HepG2 (cell line): Measurements from ENCODE around the gene CD163L1. TPM values are rescaled to one million over a fixed set of nuclear protein-coding genes. Genes with fewer than 3 reads are reported as not detected.
A peak's percentile ranks its signal among the peaks of the same experiment; 100 is the strongest.

Experiments used
- ATF6 ChIP-seq: sonication (generic); formaldehyde crosslinking; conservative IDR thresholded peaks from 2 replicates; pipeline ENCODE4 v1.4.0; 2020; ENCODE audit warnings: missing genetic modification reagents
- DBP ChIP-seq: sonication (generic); formaldehyde crosslinking; IDR thresholded peaks from 2 replicates; pipeline ENCODE4 v1.4.0; 2020; ENCODE audit warnings: missing genetic modification reagents; ENCODE audit errors: not compliant biosample characterization
- ESRRA ChIP-seq: sonication (generic); formaldehyde crosslinking; IDR thresholded peaks from 2 replicates; pipeline ENCODE4 v1.5.1; 2020; ENCODE audit warnings: mild to moderate bottlenecking, low read depth, missing genetic modification reagents
- GPN1 ChIP-seq: sonication (generic); formaldehyde crosslinking; IDR thresholded peaks from 2 replicates; pipeline ENCODE4 v1.5.1; 2020; ENCODE audit warnings: missing genetic modification reagents, borderline replicate concordance
- HMGXB4 ChIP-seq, 2 experiments: sonication (generic) in 1 of 2; formaldehyde crosslinking in 1 of 2; IDR thresholded peaks; 2 replicates each; pipeline versions ENCODE4 v1.4.0 to v1.6.1; 2018 to 2020; ENCODE audit warnings: missing genetic modification reagents in 2 of 2, borderline replicate concordance in 1 of 2, low read depth in 1 of 2, mild to moderate bottlenecking in 1 of 2, missing biosample characterization in 1 of 2
- HNRNPUL1 ChIP-seq: fragments of 200-400 bp; formaldehyde crosslinking; IDR thresholded peaks from 2 replicates; pipeline ENCODE4 v1.6.1; 2017; ENCODE audit warnings: low read depth, mild to moderate bottlenecking, low read length, moderate library complexity
- KMT2B ChIP-seq: IDR thresholded peaks from 2 replicates; pipeline ENCODE4 v1.6.1; 2016; ENCODE audit warnings: missing genetic modification reagents, missing compliant biosample characterization
- MEIS2 ChIP-seq: sonication (generic); formaldehyde crosslinking; IDR thresholded peaks from 2 replicates; pipeline ENCODE4 v1.9.0; 2021; ENCODE audit warnings: mild to moderate bottlenecking, missing genetic modification reagents
- NAIF1 ChIP-seq: sonication (generic); formaldehyde crosslinking; IDR thresholded peaks from 2 replicates; pipeline ENCODE4 v1.5.0; 2020; ENCODE audit warnings: mild to moderate bottlenecking, missing genetic modification reagents, borderline replicate concordance
- PPARG ChIP-seq: conservative IDR thresholded peaks from 2 replicates; pipeline ENCODE4 v1.6.1; 2016; ENCODE audit warnings: missing biosample characterization, missing genetic modification reagents
- SNAPC2 ChIP-seq: sonication (generic); formaldehyde crosslinking; IDR thresholded peaks from 2 replicates; pipeline ENCODE4 v1.8.1; 2022; ENCODE audit warnings: mild to moderate bottlenecking, missing genetic modification reagents
- TEAD3 ChIP-seq: optimal IDR thresholded peaks from 2 replicates; pipeline ENCODE3; 2016; ENCODE audit warnings: borderline replicate concordance
- ZBED4 ChIP-seq: sonication (generic); formaldehyde crosslinking; IDR thresholded peaks from 2 replicates; pipeline ENCODE4 v1.4.0; 2020; ENCODE audit warnings: missing genetic modification reagents, borderline replicate concordance
- ZFP41 ChIP-seq: sonication (generic); formaldehyde crosslinking; IDR thresholded peaks from 2 replicates; pipeline ENCODE4 v1.4.0; 2020; ENCODE audit warnings: mild to moderate bottlenecking, missing genetic modification reagents, borderline replicate concordance
- ZNF225 ChIP-seq: sonication (generic); formaldehyde crosslinking; IDR thresholded peaks from 2 replicates; pipeline ENCODE4 v1.4.0; 2020; ENCODE audit warnings: mild to moderate bottlenecking, missing genetic modification reagents
- ZNF264 ChIP-seq: sonication (generic); formaldehyde crosslinking; IDR thresholded peaks from 2 replicates; pipeline ENCODE4 v1.4.0; 2020; ENCODE audit warnings: missing genetic modification reagents
- ZNF740 ChIP-seq: sonication (generic); formaldehyde crosslinking; IDR thresholded peaks from 2 replicates; pipeline ENCODE4 v1.4.0; 2020; ENCODE audit warnings: missing genetic modification reagents
- ZNF770 ChIP-seq: sonication (generic); formaldehyde crosslinking; IDR thresholded peaks from 2 replicates; pipeline ENCODE4 v1.5.0; 2020; ENCODE audit warnings: mild to moderate bottlenecking, missing genetic modification reagents
- ZSCAN31 ChIP-seq: sonication (generic); formaldehyde crosslinking; IDR thresholded peaks from 2 replicates; pipeline ENCODE4 v1.5.0; 2020; ENCODE audit warnings: low read depth, mild to moderate bottlenecking, missing genetic modification reagents
- polyA plus RNA-seq, 8 experiments: library from polyadenylated mRNA; depleted of rRNA in 3 of 8; stranded (reverse) in 7 of 8; unstranded in 1 of 8; fragments of >200 nt; fragmentation: Illumina TruSeq in 4 of 8; extraction: Trizol in 4 of 8; gene quantifications; 2 replicates each; pipeline versions ENCODE4 v1.2.1 to v1.2.3, GENCODE V29; 2011 to 2016; ENCODE audit warnings: low read depth in 4 of 8, missing spikeins in 1 of 8, mixed read lengths in 1 of 8; ENCODE audit not compliant: insufficient read depth in 1 of 8
- total RNA-seq, 5 experiments: library from RNA; depleted of rRNA; stranded (reverse); fragments of >200 nt; fragmentation: Illumina TruSeq; extraction: Trizol; gene quantifications; 2 replicates each; pipeline ENCODE4 v1.2.3, GENCODE V29; 2016; ENCODE audit warnings: low read depth in 1 of 5

The CD163L1 gene
- total and polyA plus RNA-seq, 2 of the 13 experiments (the other 11 are each of a cell fraction or from before 2014, with no cell fraction given) = 3.4 to 6.8 TPM

GRCh38 chr12:7369274-7369729 lies 74.7 kb downstream of the CD163L1 start (continued):
- TF ChIP-seq ATF6 (no peak), DBP (CRISPR knock-in tag) (no peak), ZNF225 (CRISPR knock-in tag) (no peak), ZNF264 (CRISPR knock-in tag) (no peak), ESRRA (CRISPR knock-in tag) (no peak), ZSCAN31 (CRISPR knock-in tag) (no peak), ZBED4 (CRISPR knock-in tag) (no peak), ZNF740 (CRISPR knock-in tag) (no peak), ZNF770 (no peak), HNRNPUL1 (no peak), MEIS2 (CRISPR knock-in tag) (no peak), KMT2B (peak; percentile 53; the same call in 1 of the 2 replicates), HMGXB4 (CRISPR knock-in tag; IDR thresholded peaks at IDR 0.05; ENCODE audit: borderline replicate concordance in 1 of 2, low read depth in 1 of 2) (no peak), ZFP41 (no peak), GPN1 (CRISPR knock-in tag) (no peak), TEAD3 (CRISPR knock-in tag) (peak; percentile 31), SNAPC2 (CRISPR knock-in tag) (no peak), NAIF1 (CRISPR knock-in tag) (no peak), PPARG (no peak)
